Heart right ventricle (tissue), 16 donors: ENCODE results near the gene PLB1. TPM values are rescaled to one million over a fixed set of nuclear protein-coding genes. Genes with fewer than 3 reads are reported as not detected.
A peak's percentile ranks its signal among the peaks of the same experiment; 100 is the strongest.

Experiments used
- ATAC-seq, 8 donors: fragments of 200-7000 bp; cut with Tn5 transposase; one replicate each; pipeline ENCODE4 v1.9.1; 2020; ENCODE audit warnings: mild to moderate bottlenecking in 8 of 8, moderate library complexity in 8 of 8, moderate number of reproducible peaks in 1 of 8
- DNase-seq, 2 donors: peaks; one replicate each; pipeline ENCODE4 v3.0.0-alpha.2; 2020
- H3K27ac ChIP-seq, 10 donors: fragments of 200-600 bp; sonication (generic) in 2 of 10; one replicate each; pipeline versions ENCODE4 v1.5.0 to v1.8.0; 2020 to 2022; ENCODE audit warnings: mild to moderate bottlenecking in 3 of 10
- H3K27me3 ChIP-seq, 7 donors: fragments of 200-600 bp; one replicate each; pipeline ENCODE4 v1.8.0; 2021 to 2022; ENCODE audit warnings: mild to moderate bottlenecking in 2 of 7
- H3K36me3 ChIP-seq, 9 donors: fragments of 200-600 bp; sonication (generic) in 1 of 9; one replicate each; pipeline versions ENCODE4 v1.5.0 to v1.8.0; 2020 to 2022; ENCODE audit warnings: mild to moderate bottlenecking in 2 of 9
- H3K4me1 ChIP-seq, 9 donors: fragments of 200-600 bp; sonication (generic) in 1 of 9; one replicate each; pipeline versions ENCODE4 v1.5.0 to v1.8.0; 2020 to 2022; ENCODE audit warnings: mild to moderate bottlenecking in 4 of 9
- H3K4me3 ChIP-seq, 10 donors: fragments of 200-600 bp; sonication (generic) in 2 of 10; one replicate each; pipeline versions ENCODE4 v1.5.0 to v1.8.0; 2020 to 2022; ENCODE audit warnings: mild to moderate bottlenecking in 7 of 10, moderate library complexity in 2 of 10
- H3K9me3 ChIP-seq, 11 donors: fragments of 200-600 bp in 10 of 11; sonication (generic) in 2 of 11; one replicate each; pipeline versions ENCODE4 v1.5.0 to v1.8.0; 2013 to 2022; ENCODE audit warnings: mild to moderate bottlenecking in 2 of 11, control low read depth in 1 of 11, moderate library complexity in 1 of 11
- CTCF ChIP-seq, 9 donors: fragments of 200-600 bp; sonication (generic) in 2 of 9; IDR thresholded peaks; one replicate each; pipeline versions ENCODE4 v1.5.0 to v1.8.0; 2021 to 2022; ENCODE audit warnings: antibody characterized with exemption in 9 of 9, mild to moderate bottlenecking in 5 of 9, moderate library complexity in 1 of 9
- WGBS, 2 donors: extraction: QIAGEN DNeasy Blood & Tissue Kit; methylation state at CpG; one replicate each; pipeline ENCODE4 v1.1.7; 2013; ENCODE audit warnings: inconsistent platforms in 1 of 2; 5-methylcytosine and 5-hydroxymethylcytosine counted together
- intact Hi-C, 10 donors: fragments of 100-400 bp; cut with DNase I; formaldehyde crosslinking; loops; one replicate each; pipeline versions ENCODE4 v1.11.1 to v1.14.2; 2022
- polyA plus RNA-seq, 2 donors: library from polyadenylated mRNA; stranded (reverse); fragments of 200-250 nt; gene quantifications; one replicate each; pipeline ENCODE4 v1.2.3, GENCODE V29; 2013
- total RNA-seq, 10 donors: library from RNA; stranded (reverse); fragmentation: NEBNext Ultra II Directional in 3 of 10; extraction: Animal tissue kit (Norgen Biotek cat#: 25700) in 3 of 10; gene quantifications; one replicate each; pipeline versions ENCODE4 v1.2.1 to v1.2.4, GENCODE V29; 2021 to 2023
- donor health status: Arrhythmogenic right ventricular cardiomyopathy.
- donor health status: ischemic (EF 13 %, LVEDD 7.1; RV severe dilation, severe dysfunction).
- donor health status: healthy with polysubstance abuse.
- donor health status: DM: no; HTN: yes; CAD: no.
- donor health status: DM: no; HTN: no; CAD: no.
- donor health status: ischemic (EF 25% LVEDD 6.9; RV normal size, moderate dysfunction).
- donor health status: ischemic (EF 25% LVEDD 5.7; RV mildly dilated, moderate dysfunction).
- donor health status: healthy.
- donor health status: DM: yes; HTN: yes; CAD: no.
- donor health status: Ischemic cardiomyopathy.
- donor health status: ischemic (EF 35%, LVEDD 5.7; RV mildly dilated, moderate dysfunction).
- donor health status: nonischemic (EF 11% LVEDD 7.7; RV severe dilation, severe dysfunction).
- donor health status: DM: yes; HTN: yes; CAD: no.
- donor health status: PGD.
- donor health status: ischemic (EF 29% LVEDD 5.4; RV normal size, mild dysfunction).
- donor health status: nonischemic (EF 23%, LVEDD 6.1; RV moderate dilation, normal function).

Gene PLB1
- total and polyA plus RNA-seq, 12 donors = 0.34 to 6.1 (median 1.4) TPM

- no peaks in the 10 kb centered on the region for H3K27me3 ChIP-seq
- TF ChIP-seq CTCF (IDR thresholded peaks at IDR 0.05) = no peak
- DNase-seq = peak; percentile 51 to 71
Measured at GRCh38 chr2:28607730-28608499, 112.1 kb downstream of the PLB1 start.

GRCh38 chr2:28608500-28609424 lies 112.9 kb downstream of the PLB1 start:
- intact Hi-C loops = no loop called here
- WGBS, 2 donors = 74 to 78% methylated on average over 7 of the region's 7 CpGs

More at GRCh38 chr2:28607730-28608499, 112.1 kb downstream of the PLB1 start:
- 53 to 73% methylated on average over 8 of the region's 8 CpGs for WGBS, 2 donors
- intact Hi-C loops = no loop called here
- peak; percentile 82 to 93 (median 86) for ATAC-seq
- Histone ChIP-seq H3K27ac (peak overlapping the region; percentile 21 to 84 (median 67)), H3K4me3 (no peak overlapping the region), H3K4me1 (peaks cover 0 to 29% (median 19%) of the 10 kb centered on the region in 9 donors), H3K36me3 (no peaks in the 10 kb centered on the region), H3K9me3 (no peaks in the 10 kb centered on the region)

GRCh38 chr2:28610583-28611201 lies 114.8 kb downstream of the PLB1 start:
- DNase-seq = no peak
- TF ChIP-seq CTCF (IDR thresholded peaks at IDR 0.05) = no peak
- H3K4me3 ChIP-seq = no peak overlapping the region
- H3K27me3 ChIP-seq = no peaks in the 10 kb centered on the region
- WGBS, 2 donors = 75 to 89% methylated on average over 8 of the region's 8 CpGs
- H3K9me3 ChIP-seq = no peaks in the 10 kb centered on the region
- intact Hi-C loops = no loop called here
- H3K27ac ChIP-seq = no peak overlapping the region
- peak in 1 of 8 donors; percentile 40 for ATAC-seq
- peaks cover 0 to 32% (median 16%) of the 10 kb centered on the region in 9 donors for H3K4me1 ChIP-seq
- H3K36me3 ChIP-seq = peaks cover 0 to 17% (median 0%) of the 10 kb centered on the region in 9 donors

More at GRCh38 chr2:28608500-28609424, 112.9 kb downstream of the PLB1 start:
- ATAC-seq (peak; percentile 15 to 52 (median 28)), DNase-seq (no peak)
- Histone ChIP-seq H3K4me3 (no peak overlapping the region), H3K27me3 (no peaks in the 10 kb centered on the region), H3K9me3 (no peaks in the 10 kb centered on the region), H3K4me1 (peaks cover 0 to 28% (median 19%) of the 10 kb centered on the region in 9 donors), H3K27ac (peak overlapping the region; percentile 17 to 84 (median 67)), H3K36me3 (no peaks in the 10 kb centered on the region)
- no peak for TF ChIP-seq CTCF (IDR thresholded peaks at IDR 0.05)
